PFSK-1 (cell line): ENCODE results near the gene LPCAT2.

Experiments used
- FOXP2 ChIP-seq: optimal IDR thresholded peaks from 2 replicates; pipeline ENCODE3; 2011; ENCODE audit warnings: borderline replicate concordance, control low read depth, inconsistent platforms; ENCODE audit not compliant: insufficient read depth; ENCODE audit errors: extremely low read length, extremely low read depth
- REST ChIP-seq, 2 experiments: IDR thresholded peaks; 2 replicates each; pipeline versions ENCODE4 v1.6.1 to v1.8.0; 2011 to 2012; ENCODE audit warnings: low read depth in 2 of 2, low read length in 2 of 2, control low read depth in 1 of 2, inconsistent platforms in 1 of 2, mild to moderate bottlenecking in 1 of 2, moderate library complexity in 1 of 2; ENCODE audit not compliant: insufficient read depth in 1 of 2

DNA sequence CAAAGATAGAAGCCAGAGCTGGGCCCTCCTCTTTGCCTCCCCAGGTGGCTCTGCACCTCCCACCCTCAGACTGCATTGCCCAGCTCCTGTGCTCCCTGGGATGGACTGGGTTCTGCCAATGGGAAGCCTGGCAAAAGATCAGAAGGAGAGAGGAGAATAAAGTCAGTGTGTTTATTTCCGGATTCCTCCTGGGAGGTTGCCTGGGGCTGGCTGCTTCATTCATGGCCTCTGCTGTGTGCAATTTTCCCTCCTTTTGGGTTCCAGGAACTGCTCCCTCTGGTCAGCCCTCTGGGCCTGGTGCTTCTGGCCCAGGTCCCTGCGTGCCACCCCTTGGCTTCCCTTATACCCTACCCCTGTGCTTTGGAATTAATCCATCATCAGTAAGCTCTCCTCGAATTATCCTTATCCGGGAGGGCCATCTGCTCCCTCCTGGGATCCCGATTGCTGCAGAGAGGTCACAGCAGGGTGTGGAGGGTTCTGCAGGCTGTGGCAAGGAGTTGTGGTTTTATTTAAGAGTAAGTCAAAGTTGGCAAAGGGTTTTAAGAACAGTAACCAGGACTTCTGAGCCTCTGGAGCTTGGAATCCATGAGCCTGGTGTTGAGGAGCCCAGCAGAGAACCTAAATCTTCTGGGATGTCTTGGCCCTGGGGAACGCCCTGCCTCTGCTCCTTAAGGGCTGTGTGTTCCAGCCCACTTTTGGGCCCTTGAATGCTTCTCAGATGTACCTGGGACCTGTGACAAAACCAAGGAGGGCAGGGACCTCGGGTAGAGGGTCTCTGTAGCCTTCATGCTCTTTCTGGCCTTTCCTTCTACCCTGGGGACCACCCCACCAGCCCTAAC, 38.1 kb upstream of the LPCAT2 start:
- TF ChIP-seq REST (IDR thresholded peaks at IDR 0.05; ENCODE audit: insufficient read depth in 1 of 2, low read depth in 2 of 2, low read length in 2 of 2) (no peak), FOXP2 (no peak)
